ENCODE results near the gene MYL6. TPM values are rescaled to one million over a fixed set of nuclear protein-coding genes. Genes with fewer than 3 reads are reported as not detected.

Gene MYL6
- total RNA-seq (2022; extraction: Qiagen RNA extraction; ENCODE audit: low read depth) = 2,092 to 3,261 TPM (median 2,304 TPM) in 5 replicates

DNA sequence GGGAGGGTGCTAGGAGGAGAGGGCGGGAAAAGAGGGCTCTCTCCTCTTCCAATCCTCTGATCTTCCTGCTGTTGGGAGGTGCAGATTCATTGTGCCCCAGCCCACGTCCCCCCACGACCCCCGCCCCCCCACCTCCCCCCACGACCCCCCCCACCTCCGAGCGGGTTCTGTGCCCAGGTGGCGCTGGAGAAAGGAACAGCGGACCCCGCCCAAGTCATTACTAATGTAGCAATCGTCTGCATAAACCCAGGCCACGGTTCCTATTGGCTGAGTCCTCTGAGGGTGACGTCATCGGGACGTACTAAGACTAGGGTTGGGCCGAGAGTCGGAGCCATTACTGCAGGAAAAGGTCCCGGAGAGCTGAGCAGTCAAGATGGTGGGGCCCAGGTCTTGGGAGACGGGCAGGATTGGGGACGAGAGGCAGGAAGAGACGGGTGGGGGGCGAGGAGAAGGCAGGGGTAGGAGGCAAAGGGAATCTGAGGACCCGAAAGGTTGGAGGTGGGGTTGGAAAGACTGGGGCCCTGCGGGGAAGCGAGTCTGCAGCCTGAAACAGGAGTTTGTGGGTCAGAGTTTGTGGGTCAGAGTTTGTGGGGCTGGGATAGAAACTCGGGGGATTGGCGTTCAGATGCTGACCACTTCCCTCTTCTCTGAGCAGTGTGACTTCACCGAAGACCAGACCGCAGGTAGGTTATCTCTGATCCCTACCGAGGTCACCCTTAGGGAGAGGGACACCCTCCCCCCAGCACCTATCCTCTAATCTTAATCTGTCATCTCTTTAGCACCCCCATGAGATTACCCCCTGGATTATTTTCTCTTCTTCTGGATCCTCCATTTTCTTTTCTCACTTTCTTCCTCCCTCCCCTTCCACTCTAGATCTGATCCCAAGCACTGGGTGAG is at the start of gene MYL6:
Gene MYL6, plus strand, starts transcription at position 331 of the 897 bp plus-strand sequence. Its CDS starts 43 bp downstream, at position 374.

GRCh38 chr12:56116267-56117081 is 41.7 kb upstream of the MYL6 start, which contains the start of gene RPL41:
Gene RPL41 (plus strand): TSS chr12:56116633.

DNA sequence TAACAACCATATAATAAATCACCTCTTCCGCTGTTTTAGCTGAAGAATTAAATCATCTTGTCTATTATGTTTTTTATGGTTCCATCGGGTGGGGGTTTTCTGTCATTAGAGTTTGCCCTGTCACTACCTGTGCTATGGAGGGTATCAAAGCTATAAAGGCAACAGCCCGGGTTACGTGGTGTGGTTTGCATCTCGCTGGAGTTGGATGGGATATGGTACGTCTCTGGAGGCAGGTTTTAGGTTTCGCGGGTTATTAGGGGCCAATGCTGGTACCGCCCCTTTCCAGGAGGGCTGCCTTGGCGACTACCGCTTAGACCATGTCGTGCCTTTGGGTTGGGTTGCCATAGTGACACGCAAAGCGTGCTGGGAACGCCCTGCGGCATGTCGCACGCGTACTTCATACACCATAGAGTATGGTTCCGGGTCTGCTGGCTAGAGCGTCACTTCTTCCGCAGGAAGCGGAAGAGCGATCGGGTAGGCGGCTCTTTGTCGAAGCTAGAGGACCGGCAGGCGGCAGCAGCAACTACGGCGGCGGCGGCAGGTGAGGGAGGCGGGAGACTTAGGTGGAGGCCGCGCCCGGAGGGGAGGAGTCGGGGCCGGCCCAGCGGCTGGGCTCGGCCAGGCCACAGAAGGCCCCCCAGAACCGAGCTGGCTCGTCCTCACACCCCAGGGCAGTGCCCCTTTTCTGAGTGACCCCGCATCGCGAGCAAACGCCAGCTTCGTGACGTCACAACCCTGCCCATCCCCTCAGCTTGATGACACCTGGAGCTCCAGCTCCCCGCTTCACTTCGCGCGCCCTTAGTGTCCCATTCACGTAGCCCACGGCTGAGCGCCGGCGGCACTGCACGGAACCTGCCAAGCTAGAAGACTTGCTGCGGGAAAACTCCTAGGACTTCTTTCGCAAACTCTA is 40.1 kb upstream of the MYL6 start, which contains the start of gene ZC3H10:
Gene ZC3H10, plus strand, starts transcription at position 489 of the 910 bp plus-strand sequence. CDS start 2,297 bp downstream, outside the sequence.

GRCh38 chr12:56127888-56128669 is 30.1 kb upstream of the MYL6 start, which contains the start of gene ESYT1:
Gene ESYT1 (plus strand): TSS chr12:56128267. CDS start chr12:56128320, 53 bp downstream.

DNA sequence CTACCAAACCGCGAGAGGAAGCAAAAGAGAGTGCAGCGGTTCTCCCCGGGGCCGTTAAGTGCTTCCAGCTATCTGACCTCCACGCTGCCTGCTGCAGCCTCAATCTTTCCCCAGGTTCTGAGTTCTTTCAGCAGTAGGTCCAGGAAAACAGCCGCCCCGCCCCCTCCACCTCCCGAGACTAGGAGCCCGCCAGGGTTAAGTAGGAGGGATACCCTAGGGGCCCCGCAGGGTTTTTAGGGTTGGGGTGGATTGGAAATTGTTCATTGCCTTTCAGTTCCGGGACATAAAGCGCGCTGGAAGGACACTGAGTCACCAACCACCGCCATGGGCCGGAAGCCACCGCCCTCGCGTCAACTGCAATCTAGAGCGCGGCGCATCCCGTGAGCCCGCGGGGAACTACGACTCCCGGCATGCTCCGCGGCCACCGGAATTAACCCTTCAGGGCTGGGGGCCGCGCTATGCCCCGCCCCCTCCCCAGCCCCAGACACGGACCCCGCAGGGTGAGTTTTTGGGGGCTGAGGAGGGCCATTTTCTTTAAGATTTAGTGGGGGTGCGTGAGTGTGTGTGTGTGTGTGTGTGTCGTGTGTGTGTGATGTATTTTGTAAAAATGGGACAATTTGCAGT is 5.9 kb upstream of the MYL6 start, which contains the start of gene MYL6B:
Gene MYL6B, plus strand, starts transcription at position 456 of the 624 bp plus-strand sequence. CDS start 1,332 bp downstream, outside the sequence.

GRCh38 chr12:56189099-56189917 is 31.1 kb downstream of the MYL6 start, which contains the start of gene SMARCC2:
Gene SMARCC2 (minus strand): TSS chr12:56189483. CDS start chr12:56189461, 22 bp downstream.

Other genes with a start within 250 kb of the MYL6 start
- 36.7 to 44.1 TPM (median 39.9 TPM) in 5 replicates for gene PYM1, start 230.5 kb upstream of the MYL6 start, total RNA-seq (2022; extraction: Qiagen RNA extraction; ENCODE audit: low read depth)
- 13.8 to 21.2 TPM (median 19.1 TPM) in 5 replicates for gene DGKA, start 227.2 kb upstream of the MYL6 start, total RNA-seq (2022; extraction: Qiagen RNA extraction; ENCODE audit: low read depth)
- gene PMEL, start 192.3 kb upstream of the MYL6 start, total RNA-seq (2022; extraction: Qiagen RNA extraction; ENCODE audit: low read depth) = 0.38 to 1.3 TPM (median 0.74 TPM) in 5 replicates
- gene CDK2, start 191.5 kb upstream of the MYL6 start, total RNA-seq (2022; extraction: Qiagen RNA extraction; ENCODE audit: low read depth) = 48.3 to 60.3 TPM (median 53.6 TPM) in 5 replicates
- 26.3 to 38.7 TPM (median 35.1 TPM) in 5 replicates for gene RAB5B, start 184.3 kb upstream of the MYL6 start, total RNA-seq (2022; extraction: Qiagen RNA extraction; ENCODE audit: low read depth)
- gene SUOX, start 161.1 kb upstream of the MYL6 start, total RNA-seq (2022; extraction: Qiagen RNA extraction; ENCODE audit: low read depth) = 7.7 to 10.2 TPM (median 9.1 TPM) in 5 replicates
- 1.9 to 3.0 TPM (median 2.5 TPM) in 5 replicates for gene IKZF4, start 137.3 kb upstream of the MYL6 start, total RNA-seq (2022; extraction: Qiagen RNA extraction; ENCODE audit: low read depth)
- 598 to 732 TPM (median 664 TPM) in 5 replicates for gene RPS26, start 116.4 kb upstream of the MYL6 start, total RNA-seq (2022; extraction: Qiagen RNA extraction; ENCODE audit: low read depth)
- 1.0 to 3.4 TPM (median 1.7 TPM) in 5 replicates for gene ERBB3, start 78.2 kb upstream of the MYL6 start, total RNA-seq (2022; extraction: Qiagen RNA extraction; ENCODE audit: low read depth)
- 290 to 341 TPM (median 318 TPM) in 5 replicates for gene PA2G4, start 53.8 kb upstream of the MYL6 start, total RNA-seq (2022; extraction: Qiagen RNA extraction; ENCODE audit: low read depth)
- 5,330 to 6,068 TPM (median 5,698 TPM) in 5 replicates for gene RPL41, start 41.7 kb upstream of the MYL6 start, total RNA-seq (2022; extraction: Qiagen RNA extraction; ENCODE audit: low read depth)
- 1.9 to 4.3 TPM (median 3.3 TPM) in 5 replicates for gene ZC3H10, start 40.1 kb upstream of the MYL6 start, total RNA-seq (2022; extraction: Qiagen RNA extraction; ENCODE audit: low read depth)
- 50.9 to 78.2 TPM (median 70.6 TPM) in 5 replicates for gene ESYT1, start 30.1 kb upstream of the MYL6 start, total RNA-seq (2022; extraction: Qiagen RNA extraction; ENCODE audit: low read depth)
- 70.2 to 85.1 TPM (median 77.2 TPM) in 5 replicates for gene MYL6B, start 5.8 kb upstream of the MYL6 start, total RNA-seq (2022; extraction: Qiagen RNA extraction; ENCODE audit: low read depth)
- gene SMARCC2, start 31.1 kb downstream of the MYL6 start, total RNA-seq (2022; extraction: Qiagen RNA extraction; ENCODE audit: low read depth) = 27.7 to 41.8 TPM (median 41.3 TPM) in 5 replicates
- 22.5 to 29.2 TPM (median 24.2 TPM) in 5 replicates for gene RNF41, start 63.6 kb downstream of the MYL6 start, total RNA-seq (2022; extraction: Qiagen RNA extraction; ENCODE audit: low read depth)
- gene NABP2, start 66.0 kb downstream of the MYL6 start, total RNA-seq (2022; extraction: Qiagen RNA extraction; ENCODE audit: low read depth) = 58.8 to 64.0 TPM (median 61.2 TPM) in 5 replicates
- gene SLC39A5, start 71.7 kb downstream of the MYL6 start, total RNA-seq (2022; extraction: Qiagen RNA extraction; ENCODE audit: low read depth) = 0.21 TPM in 1 of 5 replicates, not detected in the others
- gene ANKRD52, start 100.0 kb downstream of the MYL6 start, total RNA-seq (2022; extraction: Qiagen RNA extraction; ENCODE audit: low read depth) = 30.3 to 53.2 TPM (median 47.3 TPM) in 5 replicates
- 16.1 to 18.7 TPM (median 17.7 TPM) in 5 replicates for gene COQ10A, start 108.6 kb downstream of the MYL6 start, total RNA-seq (2022; extraction: Qiagen RNA extraction; ENCODE audit: low read depth)
- gene CS, start 142.0 kb downstream of the MYL6 start, total RNA-seq (2022; extraction: Qiagen RNA extraction; ENCODE audit: low read depth) = 154 to 178 TPM (median 157 TPM) in 5 replicates
- 128 to 145 TPM (median 143 TPM) in 5 replicates for gene CNPY2, start 157.6 kb downstream of the MYL6 start, total RNA-seq (2022; extraction: Qiagen RNA extraction; ENCODE audit: low read depth)
- gene PAN2, start 175.6 kb downstream of the MYL6 start, total RNA-seq (2022; extraction: Qiagen RNA extraction; ENCODE audit: low read depth) = 10.7 to 20.5 TPM (median 16.5 TPM) in 5 replicates
- 0.31 to 0.70 TPM (median 0.46 TPM) in 5 replicates for gene IL23A, start 180.5 kb downstream of the MYL6 start, total RNA-seq (2022; extraction: Qiagen RNA extraction; ENCODE audit: low read depth)
- 11.3 to 15.1 TPM (median 12.0 TPM) in 5 replicates for gene STAT2, start 201.7 kb downstream of the MYL6 start, total RNA-seq (2022; extraction: Qiagen RNA extraction; ENCODE audit: low read depth)
- not detected in 5 replicates for gene APOF, start 204.5 kb downstream of the MYL6 start, total RNA-seq (2022; extraction: Qiagen RNA extraction; ENCODE audit: low read depth)

Data from A549 treated with ZK216348 at 1 μM for 4 hours (cell line).